Measurements from ENCODE around the gene KCNN4.

The KCNN4 gene

GRCh38 chr19:43747557-43748204, 33.1 kb downstream of the KCNN4 start:
- DNase-seq: no peak

GRCh38 chr19:43743059-43743458, 37.7 kb downstream of the KCNN4 start:
- no peak for DNase-seq

- no peak for DNase-seq
Observed at GRCh38 chr19:43741075-43741825, 39.5 kb downstream of the KCNN4 start.

- no peak for DNase-seq
Observed at GRCh38 chr19:43739439-43740235, 41.1 kb downstream of the KCNN4 start.

DNA sequence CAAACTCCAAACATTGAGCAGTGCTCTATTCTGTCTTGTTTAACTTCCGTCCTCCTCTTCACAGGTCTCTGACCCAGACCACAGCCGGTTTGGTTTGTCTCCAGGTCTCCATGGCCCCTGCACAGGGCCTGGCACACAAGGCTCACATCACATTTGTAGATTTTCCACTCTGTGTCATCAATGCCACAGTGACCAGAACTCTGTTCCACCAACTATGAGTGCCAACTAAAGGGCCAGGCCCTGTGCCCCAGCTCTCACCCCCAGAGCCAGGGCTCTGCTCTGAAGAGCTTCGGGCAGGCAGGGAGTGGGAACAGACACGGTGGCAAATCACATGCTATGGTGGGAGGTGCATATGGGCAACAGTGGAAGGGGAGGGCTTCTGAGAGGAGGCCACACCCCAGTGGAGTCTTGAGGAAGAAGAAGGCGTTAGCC, 42.0 kb downstream of the KCNN4 start:
- no peak for DNase-seq

DNA sequence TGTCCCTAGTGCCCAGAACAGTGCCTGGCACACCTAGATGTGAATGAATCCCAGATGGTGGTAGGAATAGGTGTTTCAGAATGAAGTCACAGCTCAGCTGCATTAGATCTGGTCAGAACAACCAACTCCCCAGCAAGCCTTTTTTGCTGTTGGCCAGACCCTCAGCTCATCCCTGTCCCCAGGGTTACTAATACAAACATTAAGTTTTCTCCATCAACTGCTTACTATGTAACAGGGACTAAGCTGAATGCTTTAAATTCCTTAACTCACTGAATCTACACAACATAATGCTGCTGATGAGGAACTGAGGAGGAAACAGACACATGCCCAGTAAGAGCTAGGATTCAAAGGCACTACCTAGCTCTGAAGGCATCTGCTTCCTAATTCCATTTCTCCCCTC, 44.8 kb downstream of the KCNN4 start:
- DNase-seq: no peak

DNA sequence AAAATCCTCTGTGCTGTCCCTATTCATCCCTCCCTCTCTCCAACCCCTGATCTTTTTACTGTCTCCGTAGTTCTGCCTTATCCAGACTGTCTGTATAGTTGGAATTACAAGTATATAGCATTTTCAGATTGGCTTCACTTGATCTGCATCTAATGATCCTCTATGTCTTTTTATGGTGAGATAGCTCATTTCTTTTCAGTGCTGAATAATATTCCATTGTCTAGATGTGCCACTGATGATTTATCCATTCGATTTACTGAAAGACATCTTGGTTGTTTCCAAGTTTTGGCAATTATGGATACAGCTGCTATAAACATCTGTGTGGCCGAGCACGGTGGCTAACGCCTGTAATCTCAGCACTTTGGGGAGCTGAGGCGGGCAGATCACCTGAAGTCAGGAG, 45.8 kb downstream of the KCNN4 start:
- no peak for DNase-seq

DNA sequence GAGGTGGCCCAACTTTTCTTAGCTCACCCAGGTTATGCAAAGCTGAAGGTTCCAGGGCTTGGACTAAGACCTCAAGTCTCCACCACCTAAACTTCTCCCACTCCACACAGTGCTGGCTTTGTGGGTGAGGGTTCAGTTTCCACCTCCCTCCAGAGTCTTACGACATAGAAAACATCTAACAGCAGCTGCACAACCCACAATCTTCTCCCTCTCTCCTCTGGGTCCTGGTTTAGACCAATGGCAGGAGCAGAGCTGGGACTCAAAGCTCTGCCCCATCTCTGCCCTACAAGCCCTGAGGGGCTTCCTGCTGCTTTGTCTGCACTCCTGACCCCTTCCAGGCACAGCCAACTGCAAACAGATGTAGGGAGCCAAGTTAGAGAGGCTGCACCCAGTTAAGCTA, 48.9 kb downstream of the KCNN4 start:
- DNase-seq: no peak

GRCh38 chr19:43731346-43731745, 49.4 kb downstream of the KCNN4 start:
- no peak for DNase-seq

GRCh38 chr19:43729919-43730318, 50.9 kb downstream of the KCNN4 start:
- DNase-seq: no peak

GRCh38 chr19:43727593-43727853, 53.2 kb downstream of the KCNN4 start:
- no peak for DNase-seq

- DNase-seq: no peak
Observed at GRCh38 chr19:43726736-43727592, 53.8 kb downstream of the KCNN4 start.

- DNase-seq: no peak
Observed at GRCh38 chr19:43725468-43725867, 55.3 kb downstream of the KCNN4 start.

DNA sequence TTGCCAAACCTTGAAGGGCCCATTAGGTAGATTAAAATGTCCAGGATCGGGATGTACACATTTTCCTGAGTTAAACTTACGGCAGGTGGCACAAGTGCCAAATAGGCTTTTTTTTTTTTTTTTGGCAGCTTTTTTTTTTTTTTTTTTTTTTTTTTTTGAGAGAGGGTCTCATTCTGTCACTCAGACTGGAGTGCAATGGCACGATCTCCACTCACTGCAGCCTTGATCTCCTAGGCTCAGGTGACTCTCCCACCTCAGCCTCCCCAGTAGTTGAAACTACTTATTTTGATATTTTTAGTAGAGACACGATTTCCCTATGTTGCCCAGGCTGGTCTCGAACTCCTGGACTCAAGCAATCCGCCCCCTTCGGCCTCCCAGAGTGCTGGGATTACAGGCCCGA, 55.9 kb downstream of the KCNN4 start:
- no peak for DNase-seq

GRCh38 chr19:43723588-43723987, 57.2 kb downstream of the KCNN4 start:
- no peak for DNase-seq

GRCh38 chr19:43721469-43722048, 59.2 kb downstream of the KCNN4 start:
- no peak for DNase-seq

DNA sequence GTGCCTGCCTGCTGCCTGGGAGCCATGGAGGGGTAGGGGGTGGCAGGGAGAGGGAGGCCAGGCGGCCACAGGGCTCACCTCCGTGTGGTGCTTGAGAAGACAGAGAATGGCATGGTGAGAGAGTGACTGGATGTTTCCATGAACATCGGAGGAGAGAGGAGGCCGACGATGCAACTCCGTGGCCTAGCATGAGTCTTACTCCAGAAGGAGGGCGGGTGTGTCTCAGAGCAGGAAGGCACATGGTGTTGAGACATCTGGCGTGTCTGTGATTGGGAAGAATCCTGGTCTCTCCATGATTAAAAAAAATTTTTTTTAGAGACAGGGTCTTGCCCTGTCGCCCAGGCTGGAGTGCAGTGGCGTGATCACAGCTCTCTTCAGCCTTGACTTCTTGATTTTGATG, 59.8 kb downstream of the KCNN4 start:
- no peak for DNase-seq

DNA sequence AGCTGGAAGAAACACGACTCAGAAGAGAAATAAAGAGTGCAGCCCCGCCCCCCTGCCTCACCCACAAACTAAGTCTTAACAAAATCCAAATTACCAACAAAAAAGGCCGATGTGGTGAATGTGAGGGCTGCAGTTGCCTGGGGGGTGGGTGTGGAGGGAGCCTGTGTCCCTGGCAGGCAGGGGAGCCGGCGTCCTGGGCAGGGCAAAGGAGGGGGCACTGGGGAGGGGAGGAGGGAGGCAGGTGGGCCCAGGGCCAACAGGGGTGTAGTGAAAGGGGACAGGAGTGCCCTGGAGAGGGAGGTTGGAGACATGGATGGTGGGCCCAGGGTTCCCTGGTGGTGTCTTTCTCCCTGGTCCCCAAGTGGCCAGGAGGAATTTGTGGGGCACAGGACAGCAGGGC, 60.9 kb downstream of the KCNN4 start:
- DNase-seq: no peak

DNA sequence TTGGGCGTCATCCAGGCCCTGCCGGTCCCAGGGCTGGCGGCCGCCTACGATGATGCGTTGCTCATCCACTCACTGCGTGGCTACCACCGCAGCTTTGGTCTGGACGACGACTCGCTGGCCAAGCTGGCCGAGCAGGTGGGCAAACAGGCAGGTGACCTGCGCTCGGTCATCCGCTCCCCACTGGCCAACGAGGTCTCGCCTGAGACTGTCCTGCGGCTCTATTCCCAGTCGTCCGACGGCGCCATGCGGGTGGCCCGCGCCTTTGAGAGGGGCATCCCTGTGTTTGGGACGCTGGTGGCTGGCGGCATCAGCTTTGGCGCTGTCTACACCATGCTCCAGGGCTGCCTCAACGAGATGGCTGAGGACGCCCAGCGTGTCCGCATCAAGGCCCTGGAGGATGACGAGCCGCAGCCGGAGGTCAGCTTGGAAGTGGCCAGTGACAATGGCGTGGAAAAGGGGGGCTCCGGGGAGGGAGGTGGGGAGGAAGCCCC, 61.4 kb downstream of the KCNN4 start:
- DNase-seq: no peak

- no peak for DNase-seq
Observed at GRCh38 chr19:43718627-43719377, 62.0 kb downstream of the KCNN4 start.

Measured in DMS79 treated with DMSO at 0.1 percent for 48 hours (cell line).